HFFc6 (cell line): ENCODE measurements around the gene TMEM39A. TPM values are rescaled to one million over a fixed set of nuclear protein-coding genes. Genes with fewer than 3 reads are reported as not detected.

Source experiments
- DNase-seq: peaks from one replicate; pipeline ENCODE4 v3.0.0-alpha.2; 2018
- H3K27ac Mint-ChIP-seq: 2 replicates; pipeline ENCODE4 v1.8.0; 2020; ENCODE audit warnings: mild to moderate bottlenecking, mixed read lengths
- H3K27me3 Mint-ChIP-seq: 2 replicates; pipeline ENCODE4 v1.8.0; 2021; ENCODE audit warnings: mild to moderate bottlenecking, moderate library complexity, mixed read lengths; ENCODE audit not compliant: insufficient read depth
- H3K36me3 Mint-ChIP-seq: 2 replicates; pipeline ENCODE4 v1.8.0; 2021; ENCODE audit warnings: low read depth, mixed read lengths
- H3K4me1 Mint-ChIP-seq: 2 replicates; pipeline ENCODE4 v1.8.0; 2020; ENCODE audit warnings: low read depth, mixed read lengths
- H3K4me3 Mint-ChIP-seq: 2 replicates; pipeline ENCODE4 v1.8.0; 2020; ENCODE audit warnings: mild to moderate bottlenecking, moderate library complexity, mixed read lengths
- H3K9me3 Mint-ChIP-seq: 2 replicates; pipeline ENCODE4 v1.8.0; 2020; ENCODE audit warnings: mild to moderate bottlenecking, mixed read lengths
- total RNA-seq, 6 experiments: library from RNA; stranded (reverse); fragmentation: NEBNext Ultra II Directional; extraction: Animal tissue kit (Norgen Biotek cat#: 25700); gene quantifications; 2 replicates in 1 of 6; 3 replicates in 5 of 6; pipeline ENCODE4 v1.2.3, GENCODE V29; 2021
- TF ChIP-seq, protein P1 (sequence below): fragments of 200-600 bp; sonication (generic); IDR thresholded peaks from 2 replicates; pipeline ENCODE4 v1.5.0; 2021; ENCODE audit warnings: antibody characterized with exemption, mild to moderate bottlenecking

The TMEM39A gene
- total RNA-seq, 6 experiments from 2014 or later, result 47.3 to 58.8 (median 55.5) TPM

DNA sequence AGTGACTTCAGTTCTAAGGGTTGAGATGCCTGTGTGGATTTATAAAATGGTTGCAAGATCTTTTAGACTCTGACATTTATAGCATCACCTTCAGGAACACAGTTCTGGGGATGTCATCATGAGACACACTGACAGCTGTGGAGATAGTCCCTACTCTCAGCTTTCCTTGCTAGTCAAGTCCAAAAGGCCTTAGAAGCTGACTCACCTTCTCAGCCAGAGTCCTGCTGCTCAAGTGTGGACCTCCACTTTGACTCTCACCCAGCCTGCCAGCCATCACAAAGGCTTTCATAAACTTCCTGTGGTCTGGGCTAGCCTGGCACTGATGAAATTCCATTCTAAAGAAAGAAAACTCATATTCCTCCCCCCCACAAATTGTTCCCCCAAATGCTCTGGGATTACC lies 44.8 kb downstream of the TMEM39A start:
- Mint-ChIP-seq H3K4me1 (no peaks in the 10 kb centered on the region), H3K4me3 (no peak overlapping the region), H3K27ac (no peak overlapping the region), H3K27me3 (no peaks in the 10 kb centered on the region; the same call in 1 of the 2 replicates), H3K9me3 (no peaks in the 10 kb centered on the region), H3K36me3 (no peaks in the 10 kb centered on the region)
- DNase-seq, result no peak
- TF ChIP-seq, protein P1, sequence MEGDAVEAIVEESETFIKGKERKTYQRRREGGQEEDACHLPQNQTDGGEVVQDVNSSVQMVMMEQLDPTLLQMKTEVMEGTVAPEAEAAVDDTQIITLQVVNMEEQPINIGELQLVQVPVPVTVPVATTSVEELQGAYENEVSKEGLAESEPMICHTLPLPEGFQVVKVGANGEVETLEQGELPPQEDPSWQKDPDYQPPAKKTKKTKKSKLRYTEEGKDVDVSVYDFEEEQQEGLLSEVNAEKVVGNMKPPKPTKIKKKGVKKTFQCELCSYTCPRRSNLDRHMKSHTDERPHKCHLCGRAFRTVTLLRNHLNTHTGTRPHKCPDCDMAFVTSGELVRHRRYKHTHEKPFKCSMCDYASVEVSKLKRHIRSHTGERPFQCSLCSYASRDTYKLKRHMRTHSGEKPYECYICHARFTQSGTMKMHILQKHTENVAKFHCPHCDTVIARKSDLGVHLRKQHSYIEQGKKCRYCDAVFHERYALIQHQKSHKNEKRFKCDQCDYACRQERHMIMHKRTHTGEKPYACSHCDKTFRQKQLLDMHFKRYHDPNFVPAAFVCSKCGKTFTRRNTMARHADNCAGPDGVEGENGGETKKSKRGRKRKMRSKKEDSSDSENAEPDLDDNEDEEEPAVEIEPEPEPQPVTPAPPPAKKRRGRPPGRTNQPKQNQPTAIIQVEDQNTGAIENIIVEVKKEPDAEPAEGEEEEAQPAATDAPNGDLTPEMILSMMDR, result no peak

DNA sequence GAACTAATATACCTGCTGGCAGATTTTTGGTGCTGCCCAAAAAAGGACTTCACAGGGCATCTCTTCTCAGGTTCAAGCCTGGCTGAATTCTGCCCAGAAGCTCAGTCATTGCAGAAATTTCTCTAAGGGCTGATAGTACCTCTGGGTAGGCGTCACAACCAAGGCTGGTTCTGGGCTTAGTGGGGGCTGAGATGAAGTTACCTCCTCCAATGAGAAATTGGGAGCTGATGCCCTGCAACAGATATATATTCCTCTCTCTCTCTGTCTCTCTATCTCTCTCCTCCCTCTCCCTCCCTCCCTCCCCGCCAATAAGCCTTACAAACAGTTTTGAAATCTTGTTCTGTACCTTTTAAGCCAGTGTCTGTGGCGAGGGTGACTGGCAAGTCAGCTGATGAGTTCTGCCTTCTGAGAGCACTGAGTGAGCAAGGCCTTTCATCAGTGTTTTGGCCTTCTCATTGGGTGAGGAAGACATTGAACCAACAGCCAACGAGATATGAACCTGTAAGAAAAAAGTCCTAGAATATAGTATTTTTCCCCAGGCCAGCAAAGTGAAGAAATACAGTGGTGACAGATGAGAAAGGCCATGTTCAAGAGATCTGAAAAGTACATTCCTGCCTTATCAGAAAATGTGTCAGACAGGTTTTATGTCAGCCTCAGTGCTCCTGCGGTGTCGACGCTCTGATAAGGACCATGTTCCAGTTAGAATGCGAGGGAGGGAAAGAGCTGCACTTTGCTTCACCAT lies 45.5 kb downstream of the TMEM39A start:
- TF ChIP-seq, protein P1, result no peak
- H3K9me3 Mint-ChIP-seq, result no peaks in the 10 kb centered on the region
- H3K4me1 Mint-ChIP-seq, result no peaks in the 10 kb centered on the region
- H3K27me3 Mint-ChIP-seq, result no peaks in the 10 kb centered on the region; the same call in 1 of the 2 replicates
- H3K4me3 Mint-ChIP-seq, result no peak overlapping the region
- H3K27ac Mint-ChIP-seq, result no peak overlapping the region
- no peak for DNase-seq
- H3K36me3 Mint-ChIP-seq, result no peaks in the 10 kb centered on the region

DNA sequence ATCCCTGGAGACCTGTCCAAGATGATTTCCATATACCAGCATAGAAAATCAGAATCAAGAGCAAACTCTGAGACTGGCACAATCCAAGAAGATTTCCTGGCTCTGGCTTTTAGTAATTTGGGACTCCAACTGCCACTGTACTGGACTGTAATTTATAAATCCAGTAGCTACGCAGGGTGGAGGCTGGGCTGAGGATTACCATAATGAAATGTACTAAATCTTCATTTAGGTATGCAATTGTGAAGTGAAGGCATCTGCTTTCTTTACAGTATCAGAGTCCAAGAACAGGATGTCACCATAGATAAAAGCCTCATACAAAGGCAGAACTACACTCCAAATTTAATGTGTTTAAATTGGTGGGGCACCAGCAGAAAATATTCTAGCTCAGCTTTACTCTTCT lies 46.5 kb downstream of the TMEM39A start:
- H3K4me3 Mint-ChIP-seq, result no peak overlapping the region
- H3K36me3 Mint-ChIP-seq, result no peaks in the 10 kb centered on the region

DNA sequence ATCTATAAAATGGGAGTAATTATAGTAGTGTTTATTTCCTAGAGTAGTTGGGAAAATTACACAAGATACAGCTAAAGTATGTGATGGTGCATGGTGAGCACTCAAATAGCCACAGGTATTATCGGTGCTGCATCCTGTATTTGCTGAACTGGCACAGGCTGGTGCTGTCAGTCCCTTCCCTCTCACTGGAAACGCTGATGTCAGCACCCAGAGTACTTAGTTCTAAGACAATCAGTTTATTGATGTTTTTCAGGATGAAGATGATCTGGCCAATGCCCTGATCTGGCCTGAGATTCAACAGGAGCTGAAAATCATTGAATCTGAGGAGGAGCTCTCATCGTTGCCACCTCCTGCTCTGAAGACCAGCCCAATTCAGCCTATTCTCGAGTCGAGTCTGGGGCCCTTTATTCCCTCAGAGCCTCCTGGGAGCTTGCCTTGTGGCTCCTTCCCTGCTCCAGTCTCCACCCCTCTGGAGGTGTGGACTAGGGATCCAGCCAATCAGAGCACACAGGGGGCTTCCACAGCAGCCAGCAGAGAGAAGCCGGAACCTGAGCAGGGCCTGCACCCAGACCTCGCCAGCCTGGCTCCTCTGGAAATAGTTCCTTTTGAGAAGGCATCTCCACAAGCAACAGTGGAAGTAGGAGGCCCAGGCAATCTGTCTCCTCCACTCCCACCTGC lies 49.7 kb downstream of the TMEM39A start:
- H3K4me3 Mint-ChIP-seq, result no peak overlapping the region
- H3K4me1 Mint-ChIP-seq, result peaks cover 15% of the 10 kb centered on the region
- H3K27me3 Mint-ChIP-seq, result no peaks in the 10 kb centered on the region; the same call in 1 of the 2 replicates
- no peak for DNase-seq
- no peaks in the 10 kb centered on the region for H3K9me3 Mint-ChIP-seq
- H3K27ac Mint-ChIP-seq, result no peak overlapping the region
- peaks cover 23% of the 10 kb centered on the region for H3K36me3 Mint-ChIP-seq
- TF ChIP-seq, protein P1, result no peak

More for the DNA sequence above, 46.5 kb downstream of the TMEM39A start:
- no peaks in the 10 kb centered on the region for H3K9me3 Mint-ChIP-seq
- H3K27me3 Mint-ChIP-seq, result no peaks in the 10 kb centered on the region; the same call in 1 of the 2 replicates
- no peak overlapping the region for H3K27ac Mint-ChIP-seq
- DNase-seq, result no peak
- H3K4me1 Mint-ChIP-seq, result no peaks in the 10 kb centered on the region
- TF ChIP-seq, protein P1, result no peak

DNA sequence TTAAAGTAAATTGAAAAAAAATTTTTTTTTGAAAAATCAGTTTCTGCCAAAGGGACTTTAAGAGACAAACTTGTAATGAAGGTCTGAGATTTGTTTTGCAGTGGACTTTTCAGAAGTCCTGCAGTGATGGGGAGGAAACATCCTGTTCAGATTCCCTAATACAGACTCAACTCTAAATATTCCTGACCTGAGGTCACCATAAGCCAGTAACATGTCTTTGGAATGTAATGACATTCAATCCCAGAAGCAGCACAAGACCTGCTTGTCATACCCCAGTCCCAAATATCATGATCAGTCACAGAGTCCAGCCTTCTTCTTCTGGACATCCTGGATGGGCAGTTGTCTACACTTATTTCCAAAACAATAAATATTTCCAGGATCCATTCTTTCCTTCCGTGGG lies 53.6 kb downstream of the TMEM39A start:
- no peak for DNase-seq
- TF ChIP-seq, protein P1, result no peak
- Mint-ChIP-seq H3K27me3 (no peaks in the 10 kb centered on the region; the same call in 1 of the 2 replicates), H3K4me1 (peaks cover 17% of the 10 kb centered on the region), H3K36me3 (peaks cover 24% of the 10 kb centered on the region), H3K27ac (no peak overlapping the region), H3K4me3 (no peak overlapping the region), H3K9me3 (no peaks in the 10 kb centered on the region)
